Pancreas (tissue), 10 donors: ENCODE results near the gene FSTL4. TPM values are rescaled to one million over a fixed set of nuclear protein-coding genes. Genes with fewer than 3 reads are reported as not detected.

ENCODE experiments used
- ATAC-seq, 4 donors: fragments of 200-7000 bp; cut with Tn5 transposase; one replicate each; pipeline versions ENCODE4 v1.8.0 to v1.9.1; 2020; ENCODE audit warnings: mild to moderate bottlenecking in 4 of 4, moderate library complexity in 4 of 4
- DNase-seq, 6 donors: peaks; one replicate each; pipeline ENCODE4 v3.0.0-alpha.2; 2020
- FAIRE-seq: peaks from 2 replicates; lab custom pipeline; 2012; peaks lifted over from hg19 to GRCh38; lab: Jason Lieb, UNC
- H3K27ac ChIP-seq, 4 donors: fragments of 200-600 bp; sonication (generic); 1 replicate in 3 of 4; 2 replicates in 1 of 4; pipeline versions ENCODE4 v1.5.0 to v1.8.0; 2020
- H3K27me3 ChIP-seq, 4 donors: fragments of 200-600 bp; one replicate each; pipeline ENCODE4 v1.8.0; 2021
- H3K36me3 ChIP-seq, 3 donors: fragments of 200-600 bp; sonication (generic) in 1 of 3; one replicate each; pipeline versions ENCODE4 v1.5.0 to v1.8.0; 2020 to 2021
- H3K4me1 ChIP-seq, 3 donors: fragments of 200-600 bp; one replicate each; pipeline ENCODE4 v1.8.0; 2021
- H3K4me3 ChIP-seq, 4 donors: fragments of 200-600 bp; sonication (generic) in 2 of 4; one replicate each; pipeline versions ENCODE4 v1.5.0 to v1.8.0; 2020 to 2021
- H3K9me3 ChIP-seq, 4 donors: fragments of 200-600 bp; one replicate each; pipeline ENCODE4 v1.8.0; 2021
- WGBS, 2 donors: extraction: QIAGEN DNeasy Blood & Tissue Kit; methylation state at CpG; one replicate each; pipeline ENCODE4 v1.1.7; 2013; 5-methylcytosine and 5-hydroxymethylcytosine counted together
- intact Hi-C, 3 donors: fragments of 100-400 bp; cut with DNase I; formaldehyde crosslinking; loops; one replicate each; pipeline versions ENCODE4 v1.11.1 to v1.14.2; 2022
- polyA plus RNA-seq, 2 donors: library from polyadenylated mRNA; stranded (reverse); fragments of 200-250 nt; gene quantifications; one replicate each; pipeline ENCODE4 v1.2.3, GENCODE V29; 2013
- total RNA-seq, 6 donors: library from RNA; stranded (reverse); fragmentation: NEBNext Ultra II Directional in 4 of 6; extraction: Animal tissue kit (Norgen Biotek cat#: 25700) in 4 of 6; gene quantifications; one replicate each; pipeline versions ENCODE4 v1.2.1 to v1.2.4, GENCODE V29; 2021 to 2023
- TF ChIP-seq, protein P1 (sequence below), 4 donors: fragments of 200-600 bp; sonication (generic) in 3 of 4; IDR thresholded peaks; one replicate each; pipeline versions ENCODE4 v1.5.0 to v1.8.0; 2021; ENCODE audit warnings: antibody characterized with exemption in 4 of 4
- donor health status: healthy with polysubstance abuse.
- donor health status: DM: no; HTN: no; CAD: no; lungs with moderate emphysema.
- donor health status: DM: no; HTN: no; CAD: no.
- donor health status: control.
- donor health status: control.
- donor health status: Bipolar disorder and iron deficiency.
- donor health status: DM: yes; HTN: yes; CAD: no.
- donor health status: DM: no; HTN: no; CAD: no.
- donor health status: DM: no; HTN: no; CAD: no.
- donor health status: DM: yes; HTN: yes; CAD: no.

The FSTL4 gene
- total and polyA plus RNA-seq, 8 donors = 0.68 to 2.4 (median 1.4) TPM

DNA sequence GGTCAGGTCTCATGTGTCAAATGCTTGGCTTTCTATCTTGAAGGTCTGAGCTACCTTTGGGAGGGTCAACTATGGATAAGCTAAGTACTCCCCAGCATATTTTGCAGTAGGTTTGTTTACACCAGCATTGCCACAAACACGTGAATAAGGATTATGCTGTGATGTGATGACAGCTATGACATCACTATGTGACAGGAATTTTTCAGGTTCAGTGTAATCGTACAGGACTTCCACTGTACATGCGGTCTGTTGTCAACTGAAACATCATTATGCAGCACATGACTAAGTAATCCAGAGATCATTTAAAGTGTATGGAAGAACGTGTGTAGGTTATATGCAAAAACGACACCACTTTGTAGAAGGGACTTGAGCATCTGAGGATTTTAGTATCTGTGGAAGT, 104.0 kb downstream of the FSTL4 start:
- FAIRE-seq = no peak
- no peak for DNase-seq
- no peaks in the 10 kb centered on the region for H3K4me1 ChIP-seq
- ATAC-seq = no peak
- no peaks in the 10 kb centered on the region for H3K27me3 ChIP-seq
- TF ChIP-seq, protein P1, sequence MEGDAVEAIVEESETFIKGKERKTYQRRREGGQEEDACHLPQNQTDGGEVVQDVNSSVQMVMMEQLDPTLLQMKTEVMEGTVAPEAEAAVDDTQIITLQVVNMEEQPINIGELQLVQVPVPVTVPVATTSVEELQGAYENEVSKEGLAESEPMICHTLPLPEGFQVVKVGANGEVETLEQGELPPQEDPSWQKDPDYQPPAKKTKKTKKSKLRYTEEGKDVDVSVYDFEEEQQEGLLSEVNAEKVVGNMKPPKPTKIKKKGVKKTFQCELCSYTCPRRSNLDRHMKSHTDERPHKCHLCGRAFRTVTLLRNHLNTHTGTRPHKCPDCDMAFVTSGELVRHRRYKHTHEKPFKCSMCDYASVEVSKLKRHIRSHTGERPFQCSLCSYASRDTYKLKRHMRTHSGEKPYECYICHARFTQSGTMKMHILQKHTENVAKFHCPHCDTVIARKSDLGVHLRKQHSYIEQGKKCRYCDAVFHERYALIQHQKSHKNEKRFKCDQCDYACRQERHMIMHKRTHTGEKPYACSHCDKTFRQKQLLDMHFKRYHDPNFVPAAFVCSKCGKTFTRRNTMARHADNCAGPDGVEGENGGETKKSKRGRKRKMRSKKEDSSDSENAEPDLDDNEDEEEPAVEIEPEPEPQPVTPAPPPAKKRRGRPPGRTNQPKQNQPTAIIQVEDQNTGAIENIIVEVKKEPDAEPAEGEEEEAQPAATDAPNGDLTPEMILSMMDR (IDR thresholded peaks at IDR 0.05) = no peak
- H3K27ac ChIP-seq = no peak overlapping the region
- intact Hi-C loops = no loop called here
- WGBS, 2 donors = 83 to 86% methylated on average over 5 of the region's 5 CpGs
- no peak overlapping the region for H3K4me3 ChIP-seq
- no peaks in the 10 kb centered on the region for H3K9me3 ChIP-seq
- H3K36me3 ChIP-seq = no peaks in the 10 kb centered on the region

DNA sequence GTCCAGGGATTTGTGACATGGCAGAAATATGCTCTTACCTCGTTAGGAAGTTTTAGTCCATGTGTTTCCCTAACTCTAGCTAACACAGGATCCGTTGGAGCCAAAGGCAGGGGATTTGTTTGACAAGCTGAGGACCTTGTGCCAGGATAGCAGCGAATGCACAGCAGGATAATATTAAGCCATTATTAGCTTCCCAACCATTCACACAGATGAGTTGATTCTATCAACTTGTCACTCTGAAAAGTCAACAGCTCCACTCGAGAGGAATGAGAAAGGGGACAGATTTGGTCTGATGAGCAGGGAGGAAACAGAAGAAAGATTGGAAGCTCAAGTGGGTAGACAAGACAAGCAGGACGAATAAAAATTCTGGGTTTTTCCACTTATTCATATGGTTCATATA, 106.2 kb downstream of the FSTL4 start:
- WGBS, 2 donors = 54 to 66% methylated on average over 5 of the region's 5 CpGs
- DNase-seq (no peak), FAIRE-seq (no peak), ATAC-seq (peak in 1 of 4 donors; percentile 42)
- no peaks in the 10 kb centered on the region for H3K27me3 ChIP-seq
- TF ChIP-seq, protein P1 (IDR thresholded peaks at IDR 0.05) = no peak
- intact Hi-C loops = no loop called here
- H3K9me3 ChIP-seq = no peaks in the 10 kb centered on the region
- no peak overlapping the region for H3K27ac ChIP-seq
- H3K36me3 ChIP-seq = no peaks in the 10 kb centered on the region
- H3K4me3 ChIP-seq = no peak overlapping the region
- H3K4me1 ChIP-seq = no peaks in the 10 kb centered on the region

DNA sequence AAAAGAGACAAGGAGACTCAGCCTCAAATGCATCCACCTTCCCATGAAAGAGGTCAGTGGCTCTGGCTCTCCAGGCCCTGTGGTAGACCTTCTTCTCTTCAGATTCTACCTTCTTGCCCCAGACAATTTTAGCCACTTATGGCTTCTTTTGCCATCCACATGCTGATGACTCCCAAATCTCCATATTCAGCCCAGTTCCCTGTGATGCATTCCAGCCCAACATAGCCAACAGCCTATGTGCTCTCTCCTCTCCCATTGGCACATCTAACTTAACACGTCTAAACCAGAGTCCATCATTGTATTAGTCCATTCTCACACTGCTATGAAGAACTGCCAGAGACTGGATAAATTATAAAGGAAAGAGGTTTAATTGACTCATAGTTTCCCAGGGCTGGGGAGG, 108.8 kb downstream of the FSTL4 start:
- WGBS, 2 donors = 79 to 80% methylated on average over 1 of the region's 1 CpG
- Histone ChIP-seq H3K36me3 (no peaks in the 10 kb centered on the region), H3K27me3 (no peaks in the 10 kb centered on the region), H3K27ac (no peak overlapping the region), H3K4me1 (no peaks in the 10 kb centered on the region), H3K4me3 (no peak overlapping the region), H3K9me3 (no peaks in the 10 kb centered on the region)
- TF ChIP-seq, protein P1 (IDR thresholded peaks at IDR 0.05) = no peak
- FAIRE-seq = no peak
- DNase-seq = no peak
- intact Hi-C loops = no loop called here
- no peak for ATAC-seq

DNA sequence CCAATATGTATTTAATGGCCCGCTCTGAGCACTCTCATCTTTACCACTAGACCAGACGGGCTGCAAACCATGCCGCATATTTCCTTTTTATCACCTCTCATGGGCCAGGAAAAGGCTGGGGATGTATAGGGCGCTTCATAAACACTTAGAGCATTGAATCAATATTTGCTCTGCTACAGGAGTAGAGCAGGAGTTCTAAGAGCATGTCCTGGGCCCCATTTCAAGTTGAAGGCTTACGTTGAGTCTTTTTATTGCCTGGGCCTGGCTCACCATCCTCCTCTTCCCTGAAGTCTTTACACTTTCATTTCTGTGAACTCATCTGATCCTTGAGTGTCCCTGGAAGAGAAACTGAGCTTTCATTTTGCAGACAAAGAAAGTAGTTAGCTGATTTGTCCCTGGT, 112.4 kb downstream of the FSTL4 start:
- H3K4me1 ChIP-seq = no peaks in the 10 kb centered on the region
- no peaks in the 10 kb centered on the region for H3K27me3 ChIP-seq
- TF ChIP-seq, protein P1 (IDR thresholded peaks at IDR 0.05) = no peak
- no peak for ATAC-seq
- WGBS, 2 donors = 88% methylated on average over 5 of the region's 5 CpGs
- no peak for DNase-seq
- H3K27ac ChIP-seq = no peak overlapping the region
- H3K9me3 ChIP-seq = no peaks in the 10 kb centered on the region
- intact Hi-C loops = no loop called here
- FAIRE-seq = no peak
- H3K4me3 ChIP-seq = no peak overlapping the region
- H3K36me3 ChIP-seq = no peaks in the 10 kb centered on the region

DNA sequence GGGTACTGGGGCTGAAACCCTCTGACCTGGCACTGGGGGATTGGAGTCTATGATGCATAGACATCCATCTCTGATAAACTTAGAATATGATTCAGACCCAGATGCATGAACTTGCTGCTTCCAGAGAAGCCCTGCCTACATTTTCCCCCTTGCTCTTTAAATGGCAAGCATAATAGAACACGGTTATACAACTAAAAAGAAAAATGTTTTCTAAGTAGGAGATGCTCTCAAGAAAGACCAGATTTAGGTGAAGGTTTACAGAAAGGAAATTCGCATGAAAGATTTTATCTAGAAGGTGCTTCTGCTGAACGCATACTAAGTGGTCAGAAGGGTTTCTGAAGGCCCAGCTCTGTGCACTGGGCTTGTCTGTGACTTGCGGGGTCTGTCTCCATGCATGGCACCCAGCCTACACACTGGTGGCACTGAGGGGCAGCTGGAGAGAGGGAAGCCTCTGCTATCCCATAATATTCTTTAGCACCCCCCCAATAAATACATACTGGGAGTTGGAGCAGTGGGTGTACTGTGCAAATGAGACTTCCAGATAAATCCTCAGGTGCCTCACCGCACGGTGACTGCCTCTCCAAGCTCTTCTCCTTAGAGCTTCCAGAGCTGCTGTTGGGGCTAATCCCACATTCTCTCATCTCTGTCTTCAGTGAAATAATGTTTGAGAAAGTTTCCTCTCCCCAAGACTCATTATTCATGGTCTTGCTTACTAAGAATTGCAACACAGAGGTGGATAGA, 114.6 kb downstream of the FSTL4 start:
- TF ChIP-seq, protein P1 (IDR thresholded peaks at IDR 0.05) = no peak
- H3K27ac ChIP-seq = no peak overlapping the region
- 86 to 89% methylated on average over 6 of the region's 6 CpGs for WGBS, 2 donors
- no peaks in the 10 kb centered on the region for H3K36me3 ChIP-seq
- H3K4me1 ChIP-seq = no peaks in the 10 kb centered on the region
- FAIRE-seq (no peak), DNase-seq (no peak), ATAC-seq (no peak)
- no peak overlapping the region for H3K4me3 ChIP-seq
- intact Hi-C loops = no loop called here
- no peaks in the 10 kb centered on the region for H3K27me3 ChIP-seq
- H3K9me3 ChIP-seq = no peaks in the 10 kb centered on the region
